Stimulated activated CD4-positive, alpha-beta T cell treated with anti-CD3 and anti-CD28 coated beads, TNF-alpha, amount 100 ng/mL, for 4 hours (primary cell): ENCODE measurements around the gene CIRBP.
"Not testable (repeated sequence)": the region's sequence is repeated elsewhere in the genome, so short reads cannot be mapped to it uniquely, and the experiment has no call there.

Source experiments
- DNase-seq, 3 experiments: peaks; one replicate each; pipeline ENCODE4 v3.0.0-alpha.2; 2020; ENCODE audit warnings: low read depth in 3 of 3

CIRBP gene

GRCh38 chr19:1308718-1309117 lies 39.6 kb downstream of the CIRBP start:
- DNase-seq, result no peak

GRCh38 chr19:1309977-1310852 lies 41.1 kb downstream of the CIRBP start:
- DNase-seq, result no peak

- no peak for DNase-seq
Observed at GRCh38 chr19:1310853-1311180, 41.7 kb downstream of the CIRBP start.

GRCh38 chr19:1311543-1312091 lies 42.5 kb downstream of the CIRBP start:
- no peak for DNase-seq

- DNase-seq, result no peak
Observed at GRCh38 chr19:1312767-1313694, 43.9 kb downstream of the CIRBP start.

- DNase-seq, result no peak
Observed at GRCh38 chr19:1313695-1314613, 44.8 kb downstream of the CIRBP start.

- DNase-seq, result peak in 1 of 3 experiments; percentile 21
Observed at GRCh38 chr19:1315470-1316166, 46.5 kb downstream of the CIRBP start.

- no peak for DNase-seq
Observed at GRCh38 chr19:1316466-1316865, 47.3 kb downstream of the CIRBP start.

- no peak for DNase-seq
Observed at GRCh38 chr19:1317274-1318003, 48.3 kb downstream of the CIRBP start.

GRCh38 chr19:1318678-1319471 lies 49.7 kb downstream of the CIRBP start:
- no peak for DNase-seq

GRCh38 chr19:1320282-1320650 lies 51.1 kb downstream of the CIRBP start:
- not testable (repeated sequence) for DNase-seq

- DNase-seq, result no peak
Observed at GRCh38 chr19:1321539-1321938, 52.4 kb downstream of the CIRBP start.

GRCh38 chr19:1322198-1322981 lies 53.3 kb downstream of the CIRBP start:
- no peak for DNase-seq

- DNase-seq, result no peak
Observed at GRCh38 chr19:1324249-1324805, 55.2 kb downstream of the CIRBP start.
